ENCODE data around the gene PPM1E. TPM values are rescaled to one million over a fixed set of nuclear protein-coding genes. Genes with fewer than 3 reads are reported as not detected.

The PPM1E gene
- total RNA-seq, 4 donors from 2014 or later = 0.19 to 0.48 (median 0.46) TPM; not detected in 1

DNA sequence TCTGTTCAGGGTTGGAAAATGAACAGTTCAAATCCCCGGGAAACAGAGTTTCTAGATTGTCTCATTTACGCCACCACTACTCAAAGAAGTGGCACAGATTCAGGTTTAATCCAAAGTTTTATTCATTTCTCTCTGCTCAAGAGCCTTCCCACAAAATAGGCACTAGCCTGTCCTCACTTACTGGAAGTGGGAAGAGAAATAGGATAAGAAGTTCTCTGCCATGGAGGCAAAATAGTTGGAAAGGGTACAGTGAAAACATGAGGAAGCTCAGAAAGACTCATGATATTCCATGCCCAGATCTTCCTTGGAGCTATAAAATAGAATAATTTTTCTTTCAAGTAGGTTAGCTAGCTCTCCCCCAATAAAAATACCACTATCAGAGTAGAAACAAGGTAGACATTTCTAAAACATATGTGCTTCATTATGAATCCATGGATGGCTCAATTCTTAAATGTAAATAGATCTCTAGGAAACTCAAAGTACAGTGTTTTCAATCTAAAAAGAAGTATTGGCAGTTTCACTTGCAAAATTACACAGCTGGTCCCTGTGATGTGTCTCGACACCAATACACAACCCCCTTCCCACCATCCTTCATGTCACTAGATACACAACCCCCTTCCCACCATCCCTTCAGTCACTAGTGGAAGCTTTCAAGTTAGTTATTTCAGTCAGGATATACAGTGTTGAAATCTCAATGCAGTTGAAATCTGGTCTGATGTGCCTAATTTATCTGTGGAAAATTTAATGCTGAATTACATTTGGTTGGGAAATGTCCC lies 225.2 kb downstream of the PPM1E start:
- DNase-seq (ENCODE audit: low spot score) (no peak), ATAC-seq (ENCODE audit: low FRiP score) (no peak)
- TF ChIP-seq, protein P1, sequence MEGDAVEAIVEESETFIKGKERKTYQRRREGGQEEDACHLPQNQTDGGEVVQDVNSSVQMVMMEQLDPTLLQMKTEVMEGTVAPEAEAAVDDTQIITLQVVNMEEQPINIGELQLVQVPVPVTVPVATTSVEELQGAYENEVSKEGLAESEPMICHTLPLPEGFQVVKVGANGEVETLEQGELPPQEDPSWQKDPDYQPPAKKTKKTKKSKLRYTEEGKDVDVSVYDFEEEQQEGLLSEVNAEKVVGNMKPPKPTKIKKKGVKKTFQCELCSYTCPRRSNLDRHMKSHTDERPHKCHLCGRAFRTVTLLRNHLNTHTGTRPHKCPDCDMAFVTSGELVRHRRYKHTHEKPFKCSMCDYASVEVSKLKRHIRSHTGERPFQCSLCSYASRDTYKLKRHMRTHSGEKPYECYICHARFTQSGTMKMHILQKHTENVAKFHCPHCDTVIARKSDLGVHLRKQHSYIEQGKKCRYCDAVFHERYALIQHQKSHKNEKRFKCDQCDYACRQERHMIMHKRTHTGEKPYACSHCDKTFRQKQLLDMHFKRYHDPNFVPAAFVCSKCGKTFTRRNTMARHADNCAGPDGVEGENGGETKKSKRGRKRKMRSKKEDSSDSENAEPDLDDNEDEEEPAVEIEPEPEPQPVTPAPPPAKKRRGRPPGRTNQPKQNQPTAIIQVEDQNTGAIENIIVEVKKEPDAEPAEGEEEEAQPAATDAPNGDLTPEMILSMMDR (IDR thresholded peaks at IDR 0.05) = no peak

DNA sequence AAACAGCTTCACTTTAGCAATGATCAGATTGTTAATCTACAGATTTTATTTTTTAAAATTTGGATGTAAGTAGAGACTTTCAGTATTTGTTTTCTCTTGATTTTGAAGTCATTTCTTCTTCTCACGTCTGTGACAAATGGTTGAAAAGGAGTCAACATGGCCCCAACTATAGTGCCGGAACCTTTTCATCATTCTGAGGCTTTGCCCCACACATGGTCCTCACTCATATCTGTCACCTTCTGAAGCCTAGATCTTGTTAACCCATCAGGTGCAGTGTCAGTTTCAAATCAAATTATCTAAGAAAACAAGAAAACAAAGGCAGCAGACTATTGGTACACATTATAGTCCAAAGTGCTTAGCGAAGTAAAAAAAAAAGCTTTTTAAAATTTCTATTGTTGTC lies 227.0 kb downstream of the PPM1E start:
- ATAC-seq (ENCODE audit: low FRiP score) (no peak), DNase-seq (ENCODE audit: low spot score) (no peak)
- TF ChIP-seq, protein P1 (IDR thresholded peaks at IDR 0.05) = no peak

DNA sequence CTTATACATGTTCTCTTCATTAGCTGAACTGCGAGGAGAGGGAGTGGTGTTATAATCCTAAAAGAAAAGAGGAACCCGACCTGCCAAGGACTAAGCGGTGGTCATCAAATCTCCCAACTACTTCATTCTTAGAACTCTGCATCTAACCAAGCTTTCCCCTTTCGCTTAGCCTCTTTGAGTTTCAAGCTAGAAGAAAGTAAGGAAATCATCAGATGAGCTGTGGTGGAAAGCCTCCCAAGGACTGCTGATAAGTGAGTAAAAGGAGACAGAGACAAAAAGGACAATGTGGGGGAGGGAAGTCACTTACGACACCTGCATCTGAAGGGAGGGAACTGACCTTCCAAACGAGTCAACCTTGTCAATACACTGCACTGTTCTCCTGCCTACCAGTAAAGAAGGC lies 229.7 kb downstream of the PPM1E start:
- ATAC-seq (ENCODE audit: low FRiP score) (no peak), DNase-seq (ENCODE audit: low spot score) (no peak)
- TF ChIP-seq, protein P1 (IDR thresholded peaks at IDR 0.05) = no peak

DNA sequence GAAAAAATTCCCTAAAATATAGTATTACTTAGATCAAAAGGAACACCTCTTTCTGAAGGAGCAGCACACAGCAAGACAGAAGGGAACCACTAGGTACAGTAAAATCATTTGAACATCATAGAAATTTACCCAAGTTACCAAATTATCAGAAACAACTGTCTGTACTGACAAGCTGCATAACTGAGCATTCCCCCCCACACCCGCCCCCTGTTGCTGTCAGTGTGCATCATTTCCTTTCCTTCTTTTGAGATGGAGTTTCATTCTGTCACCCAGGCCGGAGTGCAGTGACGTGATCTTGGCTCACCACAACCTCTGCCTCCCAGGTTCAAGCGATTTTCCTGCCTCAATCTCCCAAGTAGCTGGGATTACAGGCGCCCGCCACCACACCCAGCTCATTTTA lies 230.3 kb downstream of the PPM1E start:
- TF ChIP-seq, protein P1 (IDR thresholded peaks at IDR 0.05) = no peak
- no peak for ATAC-seq (ENCODE audit: low FRiP score)
- DNase-seq (ENCODE audit: low spot score) = no peak

DNA sequence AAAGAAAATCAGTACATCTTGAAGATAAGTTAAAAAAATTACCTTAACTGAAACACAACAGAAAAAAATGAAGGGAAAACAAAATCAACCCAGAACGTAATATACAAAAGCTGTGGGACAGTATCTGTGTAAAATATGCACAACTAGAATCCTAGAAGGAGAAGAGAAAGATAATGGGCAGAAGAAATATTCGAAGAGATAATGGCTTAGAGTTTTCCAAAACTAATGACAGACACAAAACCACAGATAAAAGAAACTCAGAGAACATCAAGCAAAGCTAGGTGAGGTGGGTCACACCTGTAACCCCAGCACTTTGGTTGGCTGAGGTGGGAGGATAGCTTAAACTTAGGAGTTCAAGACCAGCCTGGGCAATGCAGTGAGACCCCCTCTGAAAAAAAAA lies 234.0 kb downstream of the PPM1E start:
- no peak for ATAC-seq (ENCODE audit: low FRiP score)
- TF ChIP-seq, protein P1 (IDR thresholded peaks at IDR 0.05) = no peak
- DNase-seq (ENCODE audit: low spot score) = no peak

DNA sequence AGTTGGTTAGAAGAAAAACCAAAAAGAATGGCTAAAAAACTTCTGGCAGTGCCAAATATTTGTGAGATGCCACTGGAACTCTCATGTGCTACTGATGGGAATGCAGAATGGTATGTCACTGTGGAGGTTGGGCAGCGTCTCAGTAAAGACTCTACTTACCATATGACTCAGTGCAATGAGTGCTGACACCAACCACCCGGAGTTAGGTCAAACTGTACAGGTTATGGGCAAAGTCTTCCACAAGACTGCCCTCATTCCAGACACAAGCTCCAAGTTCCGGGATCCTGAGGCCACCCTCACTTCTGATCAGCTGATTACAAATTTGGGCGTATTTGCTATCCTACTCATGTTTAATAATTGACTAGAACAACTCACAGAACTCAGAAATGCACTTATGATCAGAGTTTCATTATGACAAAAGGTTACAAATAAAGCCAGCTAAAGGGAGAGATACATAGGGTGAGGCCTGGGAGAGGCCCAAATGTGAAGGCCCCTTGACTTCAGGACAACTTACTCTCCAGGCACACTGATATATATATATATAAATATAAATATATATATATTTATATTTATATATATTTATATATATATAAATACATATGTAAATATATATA lies 236.2 kb downstream of the PPM1E start:
- TF ChIP-seq, protein P1 (IDR thresholded peaks at IDR 0.05) = no peak
- no peak for ATAC-seq (ENCODE audit: low FRiP score)
- no peak for DNase-seq (ENCODE audit: low spot score)

DNA sequence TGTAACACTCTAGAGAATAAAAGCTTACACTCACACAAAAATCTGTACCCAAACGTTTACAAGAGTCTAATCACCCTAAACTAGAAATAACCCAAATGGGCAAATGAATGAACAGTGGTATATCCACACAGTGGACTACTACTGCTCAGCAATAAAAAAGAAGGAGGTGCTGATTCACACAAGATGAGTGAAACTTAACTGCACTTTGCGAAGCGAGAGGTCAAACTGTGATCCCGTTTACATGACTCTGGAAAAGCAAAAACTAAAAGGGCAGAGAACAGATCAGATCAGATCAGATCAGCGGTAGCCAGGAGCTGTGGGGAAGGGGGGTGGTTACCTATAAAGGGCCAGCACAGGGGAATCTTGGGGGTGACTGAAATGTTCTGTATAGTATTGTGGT lies 237.7 kb downstream of the PPM1E start:
- DNase-seq (ENCODE audit: low spot score) = no peak
- TF ChIP-seq, protein P1 (IDR thresholded peaks at IDR 0.05) = no peak
- ATAC-seq (ENCODE audit: low FRiP score) = no peak
